Measurements from ENCODE around the gene BID. TPM values are rescaled to one million over a fixed set of nuclear protein-coding genes. Genes with fewer than 3 reads are reported as not detected.

Gene BID
- total RNA-seq, 1 experiment from 2014 or later = 66.7 TPM

DNA sequence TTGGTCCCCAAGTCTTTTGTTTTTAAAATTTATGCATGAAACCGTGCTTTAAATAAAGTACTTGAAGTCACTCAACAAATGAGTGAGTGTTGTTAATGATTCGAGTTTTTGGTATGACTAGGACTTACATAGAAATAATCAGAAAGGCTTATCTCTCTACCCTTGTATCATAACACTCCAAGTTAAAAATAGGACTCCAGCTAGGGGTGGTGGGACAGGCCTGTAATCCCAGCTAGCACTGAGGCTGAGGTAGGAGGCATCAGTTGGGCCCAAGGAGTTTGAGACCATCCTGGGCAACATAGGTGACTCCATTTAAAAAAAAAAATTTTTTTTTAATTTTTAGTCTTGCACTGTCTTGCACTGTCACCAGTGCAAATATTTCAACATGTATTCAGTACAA, 80.1 kb downstream of the BID start:
- ATAC-seq (no peak), DNase-seq (ENCODE audit: low read depth, low spot score) (no peak)
- BruUV-seq (replicated peaks) = no TSS peak
- H3K4me3 ChIP-seq (ENCODE audit: low read depth in 2 of 2, low read length in 2 of 2) = no peak overlapping the region
- ChIA-PET CTCF (no interaction called here), POLR2A (no interaction called here)
- no peaks in the 10 kb centered on the region for H3K27me3 ChIP-seq (ENCODE audit: control insufficient read depth, insufficient read depth, low read length)
- TF ChIP-seq TCF7L2 (IDR thresholded peaks at IDR 0.05; ENCODE audit: low read depth, low read length) (no peak), CTCF (IDR thresholded peaks at IDR 0.05) (no peak), SIN3A (IDR thresholded peaks at IDR 0.05; ENCODE audit: borderline replicate concordance, insufficient read depth, low read depth, low read length) (no peak), POLR2AphosphoS5 (IDR thresholded peaks at IDR 0.05; ENCODE audit: low read depth, low read length) (no peak)
- TF ChIP-seq, protein P1, sequence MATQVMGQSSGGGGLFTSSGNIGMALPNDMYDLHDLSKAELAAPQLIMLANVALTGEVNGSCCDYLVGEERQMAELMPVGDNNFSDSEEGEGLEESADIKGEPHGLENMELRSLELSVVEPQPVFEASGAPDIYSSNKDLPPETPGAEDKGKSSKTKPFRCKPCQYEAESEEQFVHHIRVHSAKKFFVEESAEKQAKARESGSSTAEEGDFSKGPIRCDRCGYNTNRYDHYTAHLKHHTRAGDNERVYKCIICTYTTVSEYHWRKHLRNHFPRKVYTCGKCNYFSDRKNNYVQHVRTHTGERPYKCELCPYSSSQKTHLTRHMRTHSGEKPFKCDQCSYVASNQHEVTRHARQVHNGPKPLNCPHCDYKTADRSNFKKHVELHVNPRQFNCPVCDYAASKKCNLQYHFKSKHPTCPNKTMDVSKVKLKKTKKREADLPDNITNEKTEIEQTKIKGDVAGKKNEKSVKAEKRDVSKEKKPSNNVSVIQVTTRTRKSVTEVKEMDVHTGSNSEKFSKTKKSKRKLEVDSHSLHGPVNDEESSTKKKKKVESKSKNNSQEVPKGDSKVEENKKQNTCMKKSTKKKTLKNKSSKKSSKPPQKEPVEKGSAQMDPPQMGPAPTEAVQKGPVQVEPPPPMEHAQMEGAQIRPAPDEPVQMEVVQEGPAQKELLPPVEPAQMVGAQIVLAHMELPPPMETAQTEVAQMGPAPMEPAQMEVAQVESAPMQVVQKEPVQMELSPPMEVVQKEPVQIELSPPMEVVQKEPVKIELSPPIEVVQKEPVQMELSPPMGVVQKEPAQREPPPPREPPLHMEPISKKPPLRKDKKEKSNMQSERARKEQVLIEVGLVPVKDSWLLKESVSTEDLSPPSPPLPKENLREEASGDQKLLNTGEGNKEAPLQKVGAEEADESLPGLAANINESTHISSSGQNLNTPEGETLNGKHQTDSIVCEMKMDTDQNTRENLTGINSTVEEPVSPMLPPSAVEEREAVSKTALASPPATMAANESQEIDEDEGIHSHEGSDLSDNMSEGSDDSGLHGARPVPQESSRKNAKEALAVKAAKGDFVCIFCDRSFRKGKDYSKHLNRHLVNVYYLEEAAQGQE (IDR thresholded peaks at IDR 0.05; ENCODE audit: insufficient read depth in 1 of 2, low read depth in 2 of 2, low read length in 1 of 2) = no peak
- no peak overlapping the region for H3K27ac ChIP-seq (ENCODE audit: low read length)
- H3K36me3 ChIP-seq (ENCODE audit: control insufficient read depth, insufficient read depth, low read length) = no peaks in the 10 kb centered on the region; the same call in 1 of the 2 replicates
- H3K9me3 ChIP-seq (ENCODE audit: control insufficient read depth, insufficient read depth, low read depth, low read length) = no peaks in the 10 kb centered on the region
- H3K4me1 ChIP-seq (ENCODE audit: control insufficient read depth, insufficient read depth, low read length) = no peaks in the 10 kb centered on the region
- intact Hi-C loops (cut with micrococcal nuclease; ENCODE audit: unreplicated experiment) = no loop called here
- in situ Hi-C loops (cut with HindIII; ENCODE audit: low pct_unique_long_range_greater_than_20kb, low sequenced_read_pairs) = no loop called here

GRCh38 chr22:17692841-17693240, 81.4 kb downstream of the BID start:
- no TSS peak for BruUV-seq (replicated peaks)
- ATAC-seq (no peak), DNase-seq (ENCODE audit: low read depth, low spot score) (no peak)
- H3K4me1 ChIP-seq (ENCODE audit: control insufficient read depth, insufficient read depth, low read length) = no peaks in the 10 kb centered on the region
- intact Hi-C loops (cut with micrococcal nuclease; ENCODE audit: unreplicated experiment) (no loop called here), in situ Hi-C loops (cut with HindIII; ENCODE audit: low pct_unique_long_range_greater_than_20kb, low sequenced_read_pairs) (no loop called here)
- POLR2A ChIA-PET = no interaction called here
- H3K27ac ChIP-seq (ENCODE audit: low read length) = no peak overlapping the region
- no peak overlapping the region for H3K4me3 ChIP-seq (ENCODE audit: low read depth in 2 of 2, low read length in 2 of 2)
- peaks cover 3% of the 10 kb centered on the region; the same call in 1 of the 2 replicates for H3K36me3 ChIP-seq (ENCODE audit: control insufficient read depth, insufficient read depth, low read length)
- no peaks in the 10 kb centered on the region for H3K9me3 ChIP-seq (ENCODE audit: control insufficient read depth, insufficient read depth, low read depth, low read length)
- TF ChIP-seq CTCF (IDR thresholded peaks at IDR 0.05) (no peak), SIN3A (IDR thresholded peaks at IDR 0.05; ENCODE audit: borderline replicate concordance, insufficient read depth, low read depth, low read length) (no peak), POLR2AphosphoS5 (IDR thresholded peaks at IDR 0.05; ENCODE audit: low read depth, low read length) (no peak), TCF7L2 (IDR thresholded peaks at IDR 0.05; ENCODE audit: low read depth, low read length) (no peak)
- TF ChIP-seq, protein P1 (IDR thresholded peaks at IDR 0.05; ENCODE audit: insufficient read depth in 1 of 2, low read depth in 2 of 2, low read length in 1 of 2) = no peak
- H3K27me3 ChIP-seq (ENCODE audit: control insufficient read depth, insufficient read depth, low read length) = no peaks in the 10 kb centered on the region
- CTCF ChIA-PET = interaction anchor here (0.5 kb wide), 1 partner anchor 50 kb away, joined by 3 read pairs; no protein-coding TSS in a partner anchor
